GM12878 (cell line): Measurements from ENCODE around the gene IL4. TPM values are rescaled to one million over a fixed set of nuclear protein-coding genes. Genes with fewer than 3 reads are reported as not detected.
A peak's percentile ranks its signal among the peaks of the same experiment; 100 is the strongest.

Experiments used
- ATAC-seq: fragments of 200-7000 bp; cut with Tn5 transposase; 3 replicates; pipeline ENCODE4 v1.9.1; 2020; ENCODE audit warnings: mild to moderate bottlenecking, moderate library complexity
- BruUV-seq: library from RNA; stranded (reverse); fragments of 400-500 nt; replicated peaks from 2 replicates; lab custom pipeline; 2021; lab: Mats Ljungman, UMichigan
- CTCF ChIA-PET: fragments of 300-600 bp; sonication (Branson Sonifier 250); formaldehyde crosslinking; extraction: SDS; loops from one replicate; lab custom pipeline; 2021; ENCODE audit warnings: inconsistent platforms; lab: Yijun Ruan, JAX
- POLR2A ChIA-PET: fragments of 350-600 bp; formaldehyde crosslinking; extraction: SDS; loops from one replicate; lab custom pipeline; 2021; ENCODE audit warnings: inconsistent platforms; lab: Charles Lee
- RAD21 ChIA-PET: fragments of 300-600 bp; sonication (Branson Sonifier 250); formaldehyde crosslinking; loops from one replicate; lab custom pipeline; 2023; ENCODE audit warnings: antibody characterized with exemption; ENCODE audit not compliant: unreplicated experiment; lab: Charles Lee
- SMC1A ChIA-PET: fragments of 300-600 bp; sonication (Branson Sonifier 250); formaldehyde crosslinking; loops from one replicate; lab custom pipeline; 2023; ENCODE audit not compliant: unreplicated experiment, uncharacterized antibody; lab: Charles Lee
- DNase-seq: peaks from one replicate; pipeline ENCODE4 v3.0.0-alpha.2; 2011; ENCODE audit warnings: low read depth, low spot score
- FAIRE-seq: peaks from 3 replicates; lab custom pipeline; 2011; peaks lifted over from hg19 to GRCh38; lab: Jason Lieb, UNC
- H2AFZ ChIP-seq: 2 replicates; pipeline ENCODE4 v1.6.0; 2011; ENCODE audit warnings: low read depth, low read length, control low read depth; ENCODE audit not compliant: control insufficient read depth
- H3K27ac ChIP-seq: 2 replicates; pipeline ENCODE4 v1.5.1; 2011; ENCODE audit warnings: control low read depth; ENCODE audit not compliant: control insufficient read depth, insufficient read depth
- H3K27me3 ChIP-seq, 2 experiments: replicated peaks in 1 of 2; 2 replicates each; pipeline versions ENCODE4 v1.6.0 to v1.6.1; 2011; ENCODE audit warnings: low read length in 1 of 2; ENCODE audit not compliant: control insufficient read depth in 2 of 2, insufficient read depth in 2 of 2
- H3K36me3 ChIP-seq, 2 experiments: 2 replicates each; pipeline ENCODE4 v1.5.1; 2011; ENCODE audit warnings: low read length in 1 of 2; ENCODE audit not compliant: control insufficient read depth in 2 of 2, insufficient read depth in 2 of 2
- H3K4me1 ChIP-seq: 2 replicates; pipeline ENCODE4 v1.6.1; 2011; ENCODE audit warnings: mild to moderate bottlenecking, low read length, moderate library complexity, mixed read lengths; ENCODE audit not compliant: control insufficient read depth, insufficient read depth
- H3K4me2 ChIP-seq: 2 replicates; pipeline ENCODE4 v1.6.0; 2011; ENCODE audit warnings: control low read depth; ENCODE audit not compliant: control insufficient read depth, insufficient read depth
- H3K4me3 ChIP-seq: fragments of 200-600 bp; sonication (generic); 2 replicates; pipeline ENCODE4 v1.5.1; 2016
- H3K79me2 ChIP-seq: 2 replicates; pipeline ENCODE4 v1.6.0; 2011; ENCODE audit warnings: low read length; ENCODE audit not compliant: control insufficient read depth, insufficient read depth
- H3K9ac ChIP-seq: 2 replicates; pipeline ENCODE4 v1.8.0; 2011; ENCODE audit warnings: low read length, control low read depth, mixed read lengths; ENCODE audit not compliant: control insufficient read depth, insufficient read depth
- H3K9me3 ChIP-seq: replicated peaks from 3 replicates; pipeline ENCODE4 v1.5.1; 2011; ENCODE audit warnings: mild to moderate bottlenecking, low read length; ENCODE audit not compliant: control insufficient read depth, insufficient read depth
- H4K20me1 ChIP-seq: 2 replicates; pipeline ENCODE4 v1.6.0; 2011; ENCODE audit not compliant: control insufficient read depth, insufficient read depth
- CHD1 ChIP-seq: IDR thresholded peaks from 2 replicates; pipeline ENCODE4 v1.6.1; 2012; ENCODE audit warnings: low read depth, low read length, improper control_type of control experiment
- SMARCA5 ChIP-seq: fragments of 450-650 bp; IDR thresholded peaks from 2 replicates; pipeline ENCODE4 v1.6.1; 2017; ENCODE audit warnings: mild to moderate bottlenecking
- WGBS: methylation state at CpG from one replicate; pipeline ENCODE4 v1.1.6; 2016; ENCODE audit warnings: low lambda C conversion rate; ENCODE audit not compliant: insufficient replicate concordance, insufficient coverage; ENCODE audit errors: missing lambda C conversion rate; 5-methylcytosine and 5-hydroxymethylcytosine counted together
- in situ Hi-C: fragments of 300-500 bp; cut with MboI; formaldehyde crosslinking; loops from 9 replicates; pipeline ENCODE4 v1.14.3; 2018; ENCODE audit warnings: mixed read lengths
- intact Hi-C: fragments of 100-400 bp; cut with micrococcal nuclease; formaldehyde crosslinking; loops from one replicate; pipeline ENCODE4 v1.14.2; 2022; ENCODE audit not compliant: unreplicated experiment
- polyA plus RNA-seq, 11 experiments: library from polyadenylated mRNA; depleted of rRNA in 4 of 11; unstranded in 6 of 11; stranded (reverse) in 5 of 11; fragments of >200 nt; fragmentation: Nextera tagmentation in 4 of 11; fragmentation: Illumina TruSeq in 1 of 11; extraction: Ambion mirVana in 4 of 11; extraction: Trizol in 1 of 11; gene quantifications; 1 replicate in 1 of 11; 2 replicates in 10 of 11; pipeline versions ENCODE4 v1.2.1 to v1.2.3, GENCODE V29; 2011 to 2016; ENCODE audit warnings: inconsistent platforms in 2 of 11, missing spikeins in 2 of 11, low read depth in 1 of 11
- total RNA-seq, 4 experiments: library from RNA; depleted of rRNA in 3 of 4; stranded (reverse); fragments of >200 nt in 3 of 4; fragmentation: Illumina TruSeq in 1 of 4; extraction: Trizol in 1 of 4; gene quantifications; 2 replicates each; pipeline versions ENCODE4 v1.2.1 to v1.2.3, GENCODE V29; 2013 to 2021
- TF ChIP-seq, protein P1 (sequence below): fragments of 450-650 bp; IDR thresholded peaks from 2 replicates; pipeline ENCODE4 v1.6.1; 2018; ENCODE audit warnings: mild to moderate bottlenecking, low read depth, moderate library complexity; ENCODE audit not compliant: partially characterized antibody
- TF ChIP-seq, protein P2 (sequence below): fragments of 450-650 bp; IDR thresholded peaks from 2 replicates; pipeline ENCODE4 v1.6.1; 2016; ENCODE audit warnings: mild to moderate bottlenecking

The IL4 gene
- total and polyA plus RNA-seq, 10 of the 15 experiments (the other 5 are each of a cell fraction or from before 2014, with no cell fraction given) = 0.20 to 0.80 (median 0.50) TPM; not detected in 7

DNA sequence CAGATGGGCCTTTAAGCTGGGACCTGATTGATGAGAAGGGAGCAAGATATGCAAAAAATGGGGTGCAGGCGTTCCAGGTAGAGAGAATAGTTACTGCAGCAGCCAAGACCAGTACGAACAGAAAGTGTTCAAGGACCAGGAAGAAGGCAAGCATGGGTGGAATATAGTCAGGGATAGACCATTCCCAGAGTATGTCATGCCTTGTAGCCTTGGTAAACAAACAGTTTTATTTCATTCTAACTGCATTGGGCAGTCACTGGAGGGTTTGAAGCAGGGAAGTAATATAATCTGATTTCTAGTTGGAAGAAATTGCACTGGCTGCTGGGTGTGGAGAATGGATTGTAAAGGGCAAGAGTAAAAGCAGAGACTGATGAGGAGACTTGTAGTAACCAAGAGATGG is 46.3 kb upstream of the IL4 start:
- SMC1A ChIA-PET = interaction anchor here (0.6 to 1.4 kb wide), 2 partner anchors 24 to 47 kb away, joined by 3 read pairs; partner anchors contain the start of gene IL4
- CTCF ChIA-PET = no interaction called here
- no TSS peak for BruUV-seq
- Histone ChIP-seq H3K9me3 (no peaks in the 10 kb centered on the region), H3K9ac (no peak overlapping the region), H3K4me1 (peaks cover 15% of the 10 kb centered on the region; the same call in 1 of the 2 replicates), H3K4me3 (no peak overlapping the region), H3K27ac (no peak overlapping the region), H2AFZ (no peak overlapping the region), H3K4me2 (no peak overlapping the region), H3K27me3 (no peaks in the 10 kb centered on the region), H3K79me2 (no peaks in the 10 kb centered on the region; the same call in 1 of the 2 replicates), H4K20me1 (no peaks in the 10 kb centered on the region), H3K36me3 (peaks cover 5 to 8% of the 10 kb centered on the region in 2 experiments)
- in situ Hi-C loops = no loop called here
- POLR2A ChIA-PET = no interaction called here
- intact Hi-C loops = no loop called here
- 93% methylated on average over 2 of the region's 2 CpGs for WGBS
- no peak for TF ChIP-seq CHD1
- no peak for TF ChIP-seq SMARCA5
- no peak for DNase-seq
- ATAC-seq = no peak
- RAD21 ChIA-PET = interaction anchor here (5.5 kb wide), 1 partner anchor 14 kb away, joined by 25 read pairs; no protein-coding TSS in a partner anchor
- no peak for FAIRE-seq

DNA sequence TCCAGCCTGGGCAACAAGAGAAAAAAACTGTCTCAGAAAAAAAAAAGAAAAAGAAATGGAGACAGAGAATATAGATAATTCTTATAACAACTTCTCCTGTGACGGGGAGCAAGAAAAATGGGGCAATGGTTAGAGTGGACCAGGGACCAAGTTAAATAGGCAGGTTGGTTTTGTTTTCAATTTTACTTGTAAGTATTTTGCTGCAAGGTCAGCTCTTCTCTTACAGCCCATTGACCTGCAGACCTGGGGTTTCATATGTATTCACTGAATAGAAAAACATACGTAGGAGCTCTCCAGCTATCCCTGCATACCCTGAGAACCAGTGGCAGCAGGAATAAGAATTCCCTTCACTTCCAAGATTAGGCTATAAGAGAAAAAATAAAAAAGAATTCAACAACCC is 45.0 kb upstream of the IL4 start:
- DNase-seq = no peak
- Histone ChIP-seq H3K9ac (peak overlapping the region; percentile 24; the same call in 1 of the 2 replicates), H3K79me2 (no peaks in the 10 kb centered on the region; the same call in 1 of the 2 replicates), H4K20me1 (no peaks in the 10 kb centered on the region), H3K9me3 (no peaks in the 10 kb centered on the region), H2AFZ (no peak overlapping the region), H3K4me2 (peak overlapping the region; percentile 23), H3K27ac (peak overlapping the region; percentile 70), H3K36me3 (peaks cover 4 to 5% of the 10 kb centered on the region in 2 experiments; a peak in 3 of 4 replicates), H3K4me3 (no peak overlapping the region; the same call in 1 of the 2 replicates), H3K27me3 (no peaks in the 10 kb centered on the region), H3K4me1 (peaks cover 11% of the 10 kb centered on the region; the same call in 1 of the 2 replicates)
- intact Hi-C loops (no loop called here), in situ Hi-C loops (no loop called here)
- POLR2A ChIA-PET = interaction anchor here (1.4 to 4.1 kb wide), 2 partner anchors 14 to 26 kb away, joined by 3 to 17 read pairs; no protein-coding TSS in a partner anchor
- no TSS peak for BruUV-seq
- peak; percentile 66 for ATAC-seq
- SMC1A ChIA-PET = interaction anchor here (0.8 to 5.5 kb wide), 3 partner anchors 11 to 102 kb away, joined by 3 to 45 read pairs (median 12); no protein-coding TSS in a partner anchor
- CTCF ChIA-PET = interaction anchor here (0.7 to 1.6 kb wide), 4 partner anchors 19 to 243 kb away, joined by 3 to 6 read pairs (median 4); no protein-coding TSS in a partner anchor
- WGBS = 42% methylated on average over 2 of the region's 2 CpGs
- RAD21 ChIA-PET = interaction anchor here (1.0 to 5.5 kb wide), 7 partner anchors 10 to 192 kb away, joined by 3 to 25 read pairs (median 4); no protein-coding TSS in a partner anchor
- TF ChIP-seq, protein P1, sequence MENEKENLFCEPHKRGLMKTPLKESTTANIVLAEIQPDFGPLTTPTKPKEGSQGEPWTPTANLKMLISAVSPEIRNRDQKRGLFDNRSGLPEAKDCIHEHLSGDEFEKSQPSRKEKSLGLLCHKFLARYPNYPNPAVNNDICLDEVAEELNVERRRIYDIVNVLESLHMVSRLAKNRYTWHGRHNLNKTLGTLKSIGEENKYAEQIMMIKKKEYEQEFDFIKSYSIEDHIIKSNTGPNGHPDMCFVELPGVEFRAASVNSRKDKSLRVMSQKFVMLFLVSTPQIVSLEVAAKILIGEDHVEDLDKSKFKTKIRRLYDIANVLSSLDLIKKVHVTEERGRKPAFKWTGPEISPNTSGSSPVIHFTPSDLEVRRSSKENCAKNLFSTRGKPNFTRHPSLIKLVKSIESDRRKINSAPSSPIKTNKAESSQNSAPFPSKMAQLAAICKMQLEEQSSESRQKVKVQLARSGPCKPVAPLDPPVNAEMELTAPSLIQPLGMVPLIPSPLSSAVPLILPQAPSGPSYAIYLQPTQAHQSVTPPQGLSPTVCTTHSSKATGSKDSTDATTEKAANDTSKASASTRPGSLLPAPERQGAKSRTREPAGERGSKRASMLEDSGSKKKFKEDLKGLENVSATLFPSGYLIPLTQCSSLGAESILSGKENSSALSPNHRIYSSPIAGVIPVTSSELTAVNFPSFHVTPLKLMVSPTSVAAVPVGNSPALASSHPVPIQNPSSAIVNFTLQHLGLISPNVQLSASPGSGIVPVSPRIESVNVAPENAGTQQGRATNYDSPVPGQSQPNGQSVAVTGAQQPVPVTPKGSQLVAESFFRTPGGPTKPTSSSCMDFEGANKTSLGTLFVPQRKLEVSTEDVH = no peak
- TF ChIP-seq, protein P2, sequence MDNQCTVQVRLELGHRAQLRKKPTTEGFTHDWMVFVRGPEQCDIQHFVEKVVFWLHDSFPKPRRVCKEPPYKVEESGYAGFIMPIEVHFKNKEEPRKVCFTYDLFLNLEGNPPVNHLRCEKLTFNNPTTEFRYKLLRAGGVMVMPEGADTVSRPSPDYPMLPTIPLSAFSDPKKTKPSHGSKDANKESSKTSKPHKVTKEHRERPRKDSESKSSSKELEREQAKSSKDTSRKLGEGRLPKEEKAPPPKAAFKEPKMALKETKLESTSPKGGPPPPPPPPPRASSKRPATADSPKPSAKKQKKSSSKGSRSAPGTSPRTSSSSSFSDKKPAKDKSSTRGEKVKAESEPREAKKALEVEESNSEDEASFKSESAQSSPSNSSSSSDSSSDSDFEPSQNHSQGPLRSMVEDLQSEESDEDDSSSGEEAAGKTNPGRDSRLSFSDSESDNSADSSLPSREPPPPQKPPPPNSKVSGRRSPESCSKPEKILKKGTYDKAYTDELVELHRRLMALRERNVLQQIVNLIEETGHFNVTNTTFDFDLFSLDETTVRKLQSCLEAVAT = 0 out of 2 replicates have a peak, but pooled peaks have one; percentile 5
- peak; percentile 59 for FAIRE-seq
